Choroid plexus epithelial cell (primary cell): ENCODE measurements around the gene KIR2DL1.
"Not testable (repeated sequence)": the region's sequence is repeated elsewhere in the genome, so short reads cannot be mapped to it uniquely, and the experiment has no call there.

ENCODE experiments used
- DNase-seq: peaks from one replicate; pipeline ENCODE4 v3.0.0-alpha.2; 2010; ENCODE audit warnings: low read depth
- H3K4me3 ChIP-seq: 2 replicates; pipeline ENCODE4 v1.5.1; 2011; ENCODE audit warnings: low read depth, mild to moderate bottlenecking, control low read depth, low read length, moderate library complexity
- CTCF ChIP-seq: conservative IDR thresholded peaks from 2 replicates; pipeline ENCODE4 v1.5.1; 2011; ENCODE audit warnings: low read depth, mild to moderate bottlenecking, control low read depth, inconsistent platforms, low read length, moderate library complexity

KIR2DL1 gene

GRCh38 chr19:54772666-54773065, 3.1 kb downstream of the KIR2DL1 start:
- not testable (repeated sequence) for H3K4me3 ChIP-seq, DNase-seq

- not testable (repeated sequence) for DNase-seq, H3K4me3 ChIP-seq
Observed at GRCh38 chr19:54775095-54775815, 5.7 kb downstream of the KIR2DL1 start.

- H3K4me3 ChIP-seq, DNase-seq: not testable (repeated sequence)
Observed at GRCh38 chr19:54775830-54776229, 6.2 kb downstream of the KIR2DL1 start.

GRCh38 chr19:54777851-54778250, 8.3 kb downstream of the KIR2DL1 start:
- not testable (repeated sequence) for H3K4me3 ChIP-seq, DNase-seq

- not testable (repeated sequence) for DNase-seq, H3K4me3 ChIP-seq
Observed at GRCh38 chr19:54778896-54779295, 9.3 kb downstream of the KIR2DL1 start.

- not testable (repeated sequence) for DNase-seq, H3K4me3 ChIP-seq
Observed at GRCh38 chr19:54782916-54783315, 13.3 kb downstream of the KIR2DL1 start.

GRCh38 chr19:54786091-54786723, 16.6 kb downstream of the KIR2DL1 start:
- not testable (repeated sequence) for DNase-seq, H3K4me3 ChIP-seq

GRCh38 chr19:54788154-54788553, 18.6 kb downstream of the KIR2DL1 start:
- not testable (repeated sequence) for DNase-seq, H3K4me3 ChIP-seq

GRCh38 chr19:54790711-54791110, 21.1 kb downstream of the KIR2DL1 start:
- no peak for DNase-seq
- TF ChIP-seq CTCF = no peak
- no peak overlapping the region for H3K4me3 ChIP-seq

GRCh38 chr19:54791476-54791875, 21.9 kb downstream of the KIR2DL1 start:
- TF ChIP-seq CTCF = no peak
- H3K4me3 ChIP-seq = no peak overlapping the region

GRCh38 chr19:54792814-54793213, 23.2 kb downstream of the KIR2DL1 start:
- no peak for DNase-seq
- H3K4me3 ChIP-seq = no peak overlapping the region

More at GRCh38 chr19:54791476-54791875, 21.9 kb downstream of the KIR2DL1 start:
- no peak for DNase-seq

More at GRCh38 chr19:54792814-54793213, 23.2 kb downstream of the KIR2DL1 start:
- no peak for TF ChIP-seq CTCF
